ENCODE data around the gene POM121L2.
"Not testable (repeated sequence)": the region's sequence is repeated elsewhere in the genome, so short reads cannot be mapped to it uniquely, and the experiment has no call there.

POM121L2 gene

DNA sequence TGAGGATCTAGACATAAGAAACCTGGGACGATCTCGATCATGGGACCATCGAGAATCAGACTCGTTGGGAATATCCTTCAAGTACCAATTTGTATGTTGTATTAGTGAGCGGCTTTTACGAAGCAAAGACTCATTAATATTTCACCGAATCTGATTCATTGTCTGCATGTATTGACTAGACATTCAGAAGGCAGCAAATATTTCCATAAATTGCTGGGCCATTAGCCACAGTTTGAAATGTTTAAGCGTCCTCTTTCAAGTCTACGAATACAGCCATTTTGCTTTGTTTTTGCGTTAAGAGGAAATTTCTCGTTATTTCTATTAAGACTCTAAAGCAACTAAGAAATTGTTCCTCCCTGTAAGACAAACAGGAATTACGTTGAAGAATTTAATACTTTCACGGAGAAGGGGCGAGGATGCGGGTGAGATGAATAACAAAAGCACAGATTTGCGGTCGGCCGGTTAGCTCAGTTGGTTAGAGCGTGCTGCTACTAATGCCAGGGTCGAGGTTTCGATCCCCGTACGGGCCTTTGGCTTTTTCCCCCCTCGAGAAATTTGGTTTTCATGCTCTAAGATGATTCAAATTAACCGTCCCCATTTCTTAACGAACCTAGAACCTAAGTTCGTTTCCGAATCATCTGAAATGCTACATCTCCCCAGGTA, 18.5 kb downstream of the POM121L2 start:
- DNase-seq: peak; percentile 57

- no peak for DNase-seq
Observed at GRCh38 chr6:27290850-27291208, 21.2 kb downstream of the POM121L2 start.

- DNase-seq: no peak
Observed at GRCh38 chr6:27290065-27290849, 21.8 kb downstream of the POM121L2 start.

GRCh38 chr6:27288136-27289044, 23.7 kb downstream of the POM121L2 start:
- no peak for DNase-seq

DNA sequence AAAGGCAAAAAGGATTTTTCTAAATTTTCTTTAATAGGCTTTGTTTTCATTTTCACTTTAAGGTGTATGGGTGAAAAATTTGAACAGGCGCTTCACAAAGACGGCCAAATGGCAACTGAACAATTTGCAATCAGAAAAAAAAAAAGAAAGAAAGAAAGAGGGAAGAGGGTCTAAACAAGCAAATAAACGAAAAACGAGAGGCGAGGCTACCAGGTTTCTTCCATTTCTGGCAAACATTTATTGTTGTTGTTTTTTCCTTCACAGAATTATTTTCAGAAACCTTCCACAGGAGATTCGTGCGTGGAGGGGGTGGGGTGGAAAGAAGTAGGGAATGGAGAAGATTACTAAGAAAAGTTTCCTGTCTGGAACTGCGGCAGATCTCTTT, 24.3 kb downstream of the POM121L2 start:
- DNase-seq: no peak

GRCh38 chr6:27286141-27286540, 25.9 kb downstream of the POM121L2 start:
- no peak for DNase-seq

DNA sequence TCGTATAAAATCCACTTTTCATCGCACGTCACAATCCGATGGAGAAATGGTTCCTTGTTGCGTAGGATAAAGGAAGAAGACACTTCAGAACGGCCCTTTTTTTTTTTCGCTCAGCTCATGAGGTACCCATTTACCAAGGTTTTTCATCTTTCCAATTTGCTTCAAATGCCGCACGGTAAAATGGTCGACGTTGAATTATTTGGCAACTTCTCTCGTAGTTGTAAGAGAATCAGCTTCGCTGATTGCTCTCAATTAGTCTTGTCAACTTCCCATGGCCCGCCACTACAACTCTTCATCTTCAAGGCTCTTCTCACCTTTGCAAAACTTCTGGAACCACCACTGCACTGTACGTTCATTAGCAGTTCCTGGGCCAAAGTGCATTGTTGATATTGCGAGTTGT, 28.8 kb downstream of the POM121L2 start:
- DNase-seq: no peak

GRCh38 chr6:27281569-27281968, 30.5 kb downstream of the POM121L2 start:
- DNase-seq: no peak

DNA sequence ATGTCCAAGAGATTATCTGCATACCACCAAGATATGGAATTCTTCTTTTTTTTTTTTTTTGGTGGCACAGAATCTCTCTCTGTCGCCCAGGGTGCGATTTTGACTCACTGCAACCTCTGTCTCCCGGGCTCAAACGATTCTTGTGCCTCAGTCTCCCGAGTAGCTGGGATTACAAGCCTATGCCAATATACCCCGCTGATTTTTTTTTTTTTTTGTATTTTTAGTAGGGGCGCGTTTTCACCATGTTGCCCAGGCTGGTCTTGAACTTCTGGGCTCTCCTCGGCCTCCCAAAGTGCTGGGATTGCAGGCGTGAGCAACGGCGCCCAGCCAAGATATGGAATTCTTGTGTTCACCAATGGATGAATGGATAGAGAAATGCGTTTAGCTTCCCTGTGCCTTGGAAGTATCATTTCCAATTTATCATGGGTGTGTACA, 31.0 kb downstream of the POM121L2 start:
- DNase-seq: peak; percentile 62

DNA sequence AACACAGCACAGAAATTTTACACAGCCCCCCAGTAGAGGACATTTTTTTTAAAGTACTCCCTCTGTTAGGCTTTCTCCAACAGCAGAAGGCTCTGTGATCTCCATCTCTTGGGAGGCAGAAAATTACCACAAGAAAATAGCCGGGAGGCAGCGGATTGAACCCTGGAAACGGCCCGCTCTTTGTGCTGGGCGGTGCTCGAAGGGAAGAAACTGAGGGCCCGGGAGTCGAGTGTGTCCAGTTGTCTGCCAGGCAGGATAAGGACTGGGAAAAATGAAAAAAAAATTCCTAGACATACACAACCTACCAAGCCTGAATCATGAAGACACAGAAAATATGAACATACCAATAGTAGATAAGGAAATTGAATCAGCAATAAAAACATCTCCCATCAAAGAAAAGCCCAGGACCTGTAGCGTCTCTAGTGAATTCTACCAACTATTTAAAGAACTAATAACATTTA, 31.5 kb downstream of the POM121L2 start:
- DNase-seq: peak; percentile 63

DNA sequence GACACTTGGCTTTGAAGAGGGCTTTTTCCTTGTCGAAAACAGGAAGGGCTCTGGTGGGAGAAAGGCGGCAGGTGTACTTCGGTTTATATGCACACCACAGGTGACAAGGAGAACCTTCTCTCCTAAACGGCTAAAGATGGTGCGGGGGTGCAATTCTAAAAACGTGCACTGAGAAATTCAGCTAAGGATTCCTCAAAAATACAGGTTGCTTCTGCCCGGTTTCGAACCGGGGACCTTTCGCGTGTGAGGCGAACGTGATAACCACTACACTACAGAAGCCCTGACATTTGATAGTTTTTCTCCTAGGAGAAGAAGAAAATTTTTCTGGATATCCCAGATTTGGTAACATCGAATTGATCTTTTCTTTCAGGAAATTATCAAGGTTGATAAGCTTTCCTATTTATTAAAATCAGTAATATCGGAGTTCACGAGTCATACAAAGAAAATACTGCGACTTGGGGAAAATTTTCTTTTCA, 32.0 kb downstream of the POM121L2 start:
- DNase-seq: peak; percentile 82

GRCh38 chr6:27279513-27280063, 32.5 kb downstream of the POM121L2 start:
- peak; percentile 59 for DNase-seq

DNA sequence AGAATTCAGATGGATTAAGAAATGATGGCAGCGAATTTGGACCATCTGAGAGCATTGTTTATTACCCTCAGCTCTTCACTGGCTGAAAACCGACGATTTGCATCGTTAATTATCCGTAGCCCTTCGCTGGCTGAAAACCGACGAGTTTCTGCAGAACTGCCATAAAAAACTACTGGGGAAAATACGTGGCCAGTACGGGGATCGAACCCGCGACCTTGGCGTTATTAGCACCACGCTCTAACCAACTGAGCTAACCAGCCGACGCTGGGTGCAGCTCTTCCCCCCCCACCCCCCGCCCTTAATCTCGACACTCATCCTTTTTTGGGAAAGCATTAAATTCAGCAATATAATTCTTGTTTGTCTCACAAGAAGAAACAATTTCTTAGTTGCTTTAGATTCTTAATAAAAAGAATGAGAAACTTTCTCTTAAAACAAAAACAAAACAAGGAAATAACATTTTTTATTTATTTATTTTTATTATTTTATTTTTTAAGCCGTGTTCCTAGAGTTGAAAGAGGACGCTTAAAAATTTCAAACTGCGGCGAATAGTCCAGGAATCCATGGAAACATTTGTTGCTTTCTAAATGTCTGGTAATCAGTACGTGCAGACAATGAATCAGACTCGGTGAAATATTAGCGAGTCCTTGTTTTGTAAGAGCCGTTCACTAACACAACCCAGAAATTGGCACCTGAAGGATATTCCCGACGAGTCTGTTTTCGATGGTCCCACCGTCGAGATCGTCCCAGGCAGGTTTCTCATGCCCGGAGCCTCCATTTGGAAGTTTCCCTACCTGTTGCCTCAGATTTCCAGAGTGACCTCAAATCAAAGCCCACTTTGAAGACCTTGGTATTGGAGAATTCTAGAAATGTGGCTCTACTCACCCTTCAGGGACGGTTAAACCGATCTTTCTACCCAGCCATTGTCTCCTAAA, 36.8 kb downstream of the POM121L2 start:
- DNase-seq: peak; percentile 27

DNA sequence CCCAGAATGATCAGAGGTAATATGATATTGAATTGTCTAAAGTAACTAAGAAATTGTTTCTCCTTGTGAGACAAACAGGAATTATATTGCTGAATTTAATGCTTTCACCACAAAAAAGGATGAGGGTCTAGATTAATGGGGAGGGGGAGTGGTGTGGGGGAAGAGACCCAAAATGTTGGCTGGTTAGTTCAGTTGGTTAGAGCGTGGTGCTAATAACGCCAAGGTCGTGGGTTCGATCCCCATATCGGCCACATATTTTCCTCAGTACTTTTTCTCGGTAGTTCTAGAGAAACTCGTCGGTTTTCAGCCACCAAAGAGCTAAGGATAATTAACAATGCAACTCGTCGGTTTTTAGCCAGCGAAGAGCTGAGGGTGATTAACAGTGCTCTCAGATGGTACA, 38.3 kb downstream of the POM121L2 start:
- no peak for DNase-seq

GRCh38 chr6:27268803-27269202, 43.3 kb downstream of the POM121L2 start:
- DNase-seq: no peak

DNA sequence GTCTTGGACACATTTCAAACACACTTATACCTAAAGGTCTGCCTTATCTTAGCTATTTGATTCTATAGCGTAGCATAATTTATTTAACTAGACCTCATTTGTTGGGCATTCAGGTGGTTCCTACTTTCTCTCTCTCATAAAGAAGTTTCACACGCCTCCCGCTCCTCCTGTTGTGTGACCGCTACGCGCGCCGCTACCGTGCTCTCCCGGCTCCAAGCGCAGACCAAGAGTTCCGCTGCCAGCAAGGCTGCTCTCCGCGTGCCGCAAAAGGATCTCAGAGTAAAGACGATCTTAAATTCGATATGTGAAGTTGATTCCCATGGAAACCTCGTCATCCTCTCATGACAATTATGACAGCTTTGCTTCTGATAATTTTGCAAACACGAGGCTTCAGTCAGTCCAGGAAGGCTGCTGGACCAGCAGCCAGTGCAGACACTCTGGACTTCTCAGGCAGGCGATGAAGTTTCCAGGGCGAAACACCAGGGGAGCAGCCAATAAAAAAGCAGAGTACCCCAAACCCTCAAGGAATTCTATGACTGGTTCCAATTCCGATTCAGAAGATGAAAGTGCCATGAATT, 44.1 kb downstream of the POM121L2 start:
- DNase-seq: no peak

GRCh38 chr6:27267003-27267402, 45.1 kb downstream of the POM121L2 start:
- DNase-seq: not testable (repeated sequence)

- no peak for DNase-seq
Observed at GRCh38 chr6:27263886-27264285, 48.2 kb downstream of the POM121L2 start.

DNA sequence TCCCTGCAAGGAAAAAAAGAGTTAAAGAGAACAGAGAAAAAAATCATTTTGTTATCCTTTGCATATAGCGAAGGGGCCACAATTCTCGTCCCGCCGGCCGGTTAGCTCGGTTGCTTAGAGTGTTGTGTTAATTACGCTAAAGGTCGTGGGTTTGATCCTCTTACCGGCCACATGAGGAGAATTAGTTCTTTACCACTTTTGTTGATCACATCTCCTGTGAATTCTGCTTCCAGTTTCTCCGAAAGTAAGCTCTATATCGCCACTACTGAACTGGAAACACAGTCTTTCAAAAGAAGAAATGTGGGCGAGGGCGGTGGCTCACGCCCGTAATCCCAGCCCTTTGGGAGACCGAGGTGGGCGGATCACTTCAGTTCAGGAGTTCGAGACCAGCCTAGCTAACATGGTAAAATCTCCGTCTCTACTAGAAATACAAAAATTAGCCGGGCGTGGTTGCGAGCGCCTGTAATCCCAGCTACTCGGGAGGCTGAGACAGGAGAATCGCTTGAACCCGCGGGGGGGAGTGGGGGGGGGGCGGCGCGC, 51.2 kb downstream of the POM121L2 start:
- DNase-seq: no peak

DNA sequence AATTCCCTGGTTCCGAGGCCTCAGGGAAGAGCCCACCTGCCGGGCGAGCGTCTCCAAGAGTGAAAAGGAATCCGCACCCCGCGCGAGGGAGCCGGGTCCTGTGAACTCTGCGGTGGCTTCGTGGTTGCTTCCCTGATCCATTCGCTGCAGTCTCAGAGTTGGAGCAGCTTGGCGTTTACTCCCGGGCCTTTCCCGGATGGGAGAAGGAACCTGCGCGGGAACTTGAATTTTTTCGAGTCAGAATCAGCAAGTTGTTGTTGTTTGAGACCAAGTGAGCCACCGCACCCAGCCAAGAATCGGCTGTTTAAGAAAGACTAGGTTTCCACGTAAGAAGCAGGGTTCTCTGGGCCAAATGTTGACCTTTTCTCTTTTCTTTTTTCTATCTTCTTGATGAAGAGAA, 51.7 kb downstream of the POM121L2 start:
- no peak for DNase-seq
